Liver (tissue), 9 donors: ENCODE results near the gene AOPEP. TPM values are rescaled to one million over a fixed set of nuclear protein-coding genes. Genes with fewer than 3 reads are reported as not detected.

ENCODE experiments used
- DNase-seq: peaks from one replicate; pipeline ENCODE4 v3.0.0-alpha.2; 2017; ENCODE audit warnings: low spot score
- H3K27ac ChIP-seq, 2 donors: one replicate each; pipeline ENCODE4 v1.7.0; 2013; ENCODE audit warnings: inconsistent platforms in 2 of 2, low read length in 2 of 2, control low read depth in 1 of 2, low read depth in 1 of 2, mild to moderate bottlenecking in 1 of 2
- H3K27me3 ChIP-seq, 4 donors: one replicate each; pipeline versions ENCODE4 v1.6.1 to v1.7.0; 2013; ENCODE audit warnings: low read length in 3 of 4, inconsistent platforms in 1 of 4, mild to moderate bottlenecking in 1 of 4, moderate library complexity in 1 of 4; ENCODE audit not compliant: control insufficient read depth in 4 of 4, insufficient read depth in 4 of 4
- H3K36me3 ChIP-seq, 4 donors: one replicate each; pipeline versions ENCODE4 v1.6.1 to v1.7.0; 2013; ENCODE audit warnings: low read length in 3 of 4, mild to moderate bottlenecking in 3 of 4, low read depth in 1 of 4, moderate library complexity in 1 of 4; ENCODE audit not compliant: control insufficient read depth in 4 of 4, insufficient read depth in 3 of 4
- H3K4me1 ChIP-seq, 4 donors: one replicate each; pipeline versions ENCODE4 v1.6.1 to v1.7.0; 2013; ENCODE audit warnings: low read length in 3 of 4, mild to moderate bottlenecking in 3 of 4, moderate library complexity in 1 of 4; ENCODE audit not compliant: control insufficient read depth in 4 of 4, insufficient read depth in 4 of 4
- H3K4me3 ChIP-seq, 3 donors: one replicate each; pipeline versions ENCODE4 v1.6.1 to v1.7.0; 2013; ENCODE audit warnings: low read length in 3 of 3, control low read depth in 1 of 3, low read depth in 1 of 3, mild to moderate bottlenecking in 1 of 3
- H3K9ac ChIP-seq, 2 donors: one replicate each; pipeline ENCODE4 v1.7.0; 2013; ENCODE audit warnings: low read length in 2 of 2, mild to moderate bottlenecking in 2 of 2, moderate library complexity in 2 of 2, control low read depth in 1 of 2, low read depth in 1 of 2
- H3K9me3 ChIP-seq, 4 donors: one replicate each; pipeline versions ENCODE4 v1.6.1 to v1.7.0; 2013; ENCODE audit warnings: low read length in 3 of 4; ENCODE audit not compliant: control insufficient read depth in 4 of 4
- ATF3 ChIP-seq: IDR thresholded peaks from 2 replicates; pipeline ENCODE4 v1.6.1; 2016; ENCODE audit warnings: antibody characterized with exemption
- CTCF ChIP-seq: fragments of 150-350 bp; IDR thresholded peaks from 2 replicates; pipeline ENCODE4 v1.5.1; 2017; ENCODE audit warnings: improper control_type of control experiment, low read depth, low read length; ENCODE audit not compliant: missing input control
- EGR1 ChIP-seq, 2 donors: IDR thresholded peaks; 2 replicates each; pipeline ENCODE4 v1.6.1; 2016 to 2018; ENCODE audit warnings: antibody characterized with exemption in 2 of 2, low read depth in 2 of 2
- FOXA1 ChIP-seq: IDR thresholded peaks from 2 replicates; pipeline ENCODE4 v1.6.1; 2016; ENCODE audit warnings: antibody characterized with exemption
- FOXA2 ChIP-seq: IDR thresholded peaks from 2 replicates; pipeline ENCODE4 v1.6.1; 2016; ENCODE audit warnings: antibody characterized with exemption
- GABPA ChIP-seq, 2 donors: IDR thresholded peaks in 1 of 2; conservative IDR thresholded peaks in 1 of 2; 2 replicates each; pipeline ENCODE4 v1.6.1; 2016; ENCODE audit warnings: antibody characterized with exemption in 2 of 2, mild to moderate bottlenecking in 1 of 2, moderate library complexity in 1 of 2
- HNF4A ChIP-seq, 2 donors: conservative IDR thresholded peaks; 2 replicates each; pipeline ENCODE4 v1.6.1; 2016; ENCODE audit warnings: antibody characterized with exemption in 2 of 2, mild to moderate bottlenecking in 2 of 2
- HNF4G ChIP-seq: IDR thresholded peaks from 2 replicates; pipeline ENCODE4 v1.6.1; 2016; ENCODE audit warnings: antibody characterized with exemption
- JUND ChIP-seq, 2 donors: IDR thresholded peaks; 2 replicates each; pipeline ENCODE4 v1.6.1; 2016; ENCODE audit warnings: antibody characterized with exemption in 2 of 2
- MAX ChIP-seq: IDR thresholded peaks from 2 replicates; pipeline ENCODE4 v1.6.1; 2016; ENCODE audit warnings: antibody characterized with exemption
- NR2F2 ChIP-seq: IDR thresholded peaks from 2 replicates; pipeline ENCODE4 v1.6.1; 2016; ENCODE audit warnings: antibody characterized with exemption
- RAD21 ChIP-seq, 2 donors: IDR thresholded peaks; 2 replicates each; pipeline ENCODE4 v1.6.1; 2016; ENCODE audit warnings: antibody characterized with exemption in 2 of 2, mild to moderate bottlenecking in 2 of 2
- REST ChIP-seq: IDR thresholded peaks from 2 replicates; pipeline ENCODE4 v1.6.1; 2016; ENCODE audit warnings: antibody characterized with exemption, mild to moderate bottlenecking
- RXRA ChIP-seq, 2 donors: IDR thresholded peaks; 2 replicates each; pipeline ENCODE4 v1.6.1; 2017 to 2018; ENCODE audit warnings: antibody characterized with exemption in 2 of 2, mild to moderate bottlenecking in 1 of 2
- TAF1 ChIP-seq: conservative IDR thresholded peaks from 2 replicates; pipeline ENCODE4 v1.6.1; 2016; ENCODE audit warnings: antibody characterized with exemption, mild to moderate bottlenecking
- YY1 ChIP-seq: IDR thresholded peaks from 2 replicates; pipeline ENCODE4 v1.6.1; 2016; ENCODE audit warnings: antibody characterized with exemption, mild to moderate bottlenecking
- ZBTB33 ChIP-seq: IDR thresholded peaks from 2 replicates; pipeline ENCODE4 v1.6.1; 2016; ENCODE audit warnings: antibody characterized with exemption
- WGBS: extraction: QIAGEN DNeasy Blood & Tissue Kit; methylation state at CpG from one replicate; pipeline ENCODE4 v1.1.7; 2013; 5-methylcytosine and 5-hydroxymethylcytosine counted together
- polyA plus RNA-seq, 2 donors: library from polyadenylated mRNA; stranded (reverse) in 1 of 2; unstranded in 1 of 2; fragments of 200-250 nt in 1 of 2; fragments of >200 nt in 1 of 2; fragmentation: Nextera tagmentation in 1 of 2; extraction: Ambion mirVana in 1 of 2; gene quantifications; one replicate each; pipeline versions ENCODE4 v1.2.1 to v1.2.3, GENCODE V29; 2013 to 2015
- total RNA-seq, 2 donors: library from RNA; depleted of rRNA; stranded (reverse); fragments of >200 nt; gene quantifications; one replicate each; pipeline ENCODE4 v1.2.3, GENCODE V29; 2014
- donor health status: healthy.
- donor health status: healthy.
- donor health status: healthy.
- donor health status: healthy.
- donor health status: healthy.

The AOPEP gene
- total and polyA plus RNA-seq, 4 donors, result 22.2 to 77.1 (median 34.8) TPM

- TF ChIP-seq FOXA2, result no peak
- TF ChIP-seq RAD21 (IDR thresholded peaks at IDR 0.05), result no peak
- TF ChIP-seq EGR1 (IDR thresholded peaks at IDR 0.05; ENCODE audit: low read depth in 2 of 2), result no peak
- no peak for TF ChIP-seq GABPA (IDR thresholded peaks at IDR 0.05 in 1 of 2, conservative IDR thresholded peaks at IDR 0.05 in 1 of 2)
- no peak for TF ChIP-seq HNF4A (conservative IDR thresholded peaks at IDR 0.05)
- TF ChIP-seq FOXA1, result no peak
- TF ChIP-seq REST, result no peak
- no peak for TF ChIP-seq YY1
- TF ChIP-seq ATF3, result no peak
- TF ChIP-seq TAF1, result no peak
- no peak for TF ChIP-seq HNF4G
- no peak for TF ChIP-seq MAX
- no peak for TF ChIP-seq ZBTB33
- TF ChIP-seq RXRA (IDR thresholded peaks at IDR 0.05), result no peak
- 90% methylated on average over 4 of the region's 4 CpGs for WGBS
- no peaks in the 10 kb centered on the region for H3K9me3 ChIP-seq
Measured at GRCh38 chr9:94772639-94773303, 46.3 kb downstream of the AOPEP start.

GRCh38 chr9:94773655-94774054 is 47.2 kb downstream of the AOPEP start:
- WGBS, result 41% methylated on average over 5 of the region's 5 CpGs
- Histone ChIP-seq H3K4me3 (no peak overlapping the region), H3K36me3 (no peaks in the 10 kb centered on the region), H3K27me3 (no peaks in the 10 kb centered on the region), H3K9ac (no peak overlapping the region), H3K4me1 (peaks cover 0 to 2% (median 0%) of the 10 kb centered on the region in 4 donors), H3K27ac (no peak overlapping the region), H3K9me3 (no peaks in the 10 kb centered on the region)
- DNase-seq, result no peak
- TF ChIP-seq RAD21 (IDR thresholded peaks at IDR 0.05), result no peak
- TF ChIP-seq HNF4G, result no peak
- TF ChIP-seq MAX, result no peak
- peak in 1 of 2 donors; percentile 46 for TF ChIP-seq HNF4A (conservative IDR thresholded peaks at IDR 0.05)
- no peak for TF ChIP-seq ZBTB33
- no peak for TF ChIP-seq GABPA (IDR thresholded peaks at IDR 0.05 in 1 of 2, conservative IDR thresholded peaks at IDR 0.05 in 1 of 2)
- TF ChIP-seq JUND (IDR thresholded peaks at IDR 0.05), result no peak
- TF ChIP-seq RXRA (IDR thresholded peaks at IDR 0.05), result peak; percentile 35 to 66
- no peak for TF ChIP-seq YY1
- no peak for TF ChIP-seq CTCF
- no peak for TF ChIP-seq EGR1 (IDR thresholded peaks at IDR 0.05; ENCODE audit: low read depth in 2 of 2)
- no peak for TF ChIP-seq FOXA2
- TF ChIP-seq NR2F2, result no peak

More at GRCh38 chr9:94772639-94773303, 46.3 kb downstream of the AOPEP start:
- Histone ChIP-seq H3K4me1 (peaks cover 0 to 2% (median 0%) of the 10 kb centered on the region in 4 donors), H3K36me3 (no peaks in the 10 kb centered on the region), H3K27me3 (no peaks in the 10 kb centered on the region), H3K27ac (no peak overlapping the region), H3K4me3 (no peak overlapping the region), H3K9ac (no peak overlapping the region)
- no peak for DNase-seq
